Transverse colon (tissue), 3 donors: ENCODE results near the gene PEX14.

Source experiments
- POLR2A ChIP-seq: fragments of 450-650 bp; IDR thresholded peaks from one replicate; pipeline ENCODE4 v1.6.1; 2016; ENCODE audit warnings: antibody characterized with exemption, mild to moderate bottlenecking, moderate library complexity
- POLR2AphosphoS5 ChIP-seq, 3 donors: sonication (generic); formaldehyde crosslinking; IDR thresholded peaks; one replicate each; pipeline ENCODE4 v1.6.1; 2016; ENCODE audit warnings: antibody characterized with exemption in 3 of 3

DNA sequence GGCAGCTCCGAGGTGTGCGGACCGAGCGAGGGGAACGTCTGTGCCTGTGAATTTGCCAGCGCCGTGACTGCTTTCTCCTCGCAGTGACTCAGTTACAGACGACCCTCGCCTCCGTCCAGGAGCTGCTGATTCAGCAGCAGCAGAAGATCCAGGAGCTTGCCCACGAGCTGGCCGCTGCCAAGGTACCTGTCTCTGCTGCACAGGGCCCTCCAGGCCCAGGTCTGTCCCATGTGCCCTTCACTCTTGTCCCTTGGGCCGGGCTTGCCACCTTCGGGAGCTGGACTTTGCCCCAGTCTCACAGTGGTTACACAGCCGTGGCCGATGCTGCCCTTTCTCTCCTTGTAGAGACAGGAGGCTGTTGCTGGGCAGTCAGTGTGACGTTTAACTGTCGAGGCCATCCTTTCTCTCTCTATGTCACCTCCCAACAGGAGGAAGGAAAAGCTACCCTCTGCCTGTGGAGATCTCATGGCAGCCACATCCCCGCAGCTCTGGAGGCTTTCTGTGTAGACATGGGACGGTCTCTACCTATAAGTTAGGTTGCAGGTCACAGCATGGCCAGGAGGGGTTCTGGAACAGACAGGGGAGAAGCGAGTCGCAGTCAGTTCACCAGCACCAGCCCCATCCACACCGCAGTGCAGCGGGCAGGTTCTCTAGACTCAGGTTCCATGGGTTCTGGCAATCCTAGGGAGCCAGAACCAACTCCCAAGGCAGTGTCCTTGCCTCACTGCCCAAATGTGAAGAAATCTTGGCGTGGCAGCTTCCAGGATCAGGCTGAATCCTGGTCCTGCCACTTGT, 149.7 kb downstream of the PEX14 start:
- TF ChIP-seq POLR2A (no peak), POLR2AphosphoS5 (IDR thresholded peaks at IDR 0.05) (no peak)
